Kidney epithelial cell (primary cell): Measurements from ENCODE around the gene ZDHHC14. TPM values are rescaled to one million over a fixed set of nuclear protein-coding genes. Genes with fewer than 3 reads are reported as not detected.

Experiments
- DNase-seq: peaks from one replicate; pipeline ENCODE4 v3.0.0-alpha.2; 2010; ENCODE audit warnings: low read depth
- H3K27me3 ChIP-seq: 2 replicates; pipeline ENCODE4 v1.6.0; 2011; ENCODE audit warnings: low read length; ENCODE audit not compliant: control insufficient read depth, insufficient read depth
- H3K36me3 ChIP-seq: 2 replicates; pipeline ENCODE4 v1.5.1; 2011; ENCODE audit warnings: low read length; ENCODE audit not compliant: control insufficient read depth, insufficient read depth
- H3K4me3 ChIP-seq: 2 replicates; pipeline ENCODE4 v1.5.1; 2011; ENCODE audit warnings: low read depth, mild to moderate bottlenecking, control low read depth, low read length
- CTCF ChIP-seq: IDR thresholded peaks from 2 replicates; pipeline ENCODE4 v1.5.1; 2011; ENCODE audit warnings: mild to moderate bottlenecking, moderate library complexity, low read length, control low read depth, inconsistent platforms; ENCODE audit not compliant: insufficient read depth, poor library complexity, severe bottlenecking
- total RNA-seq: library from RNA; depleted of rRNA; stranded (reverse); fragments of >200 nt; gene quantifications from 2 replicates; pipeline ENCODE4 v1.2.3, GENCODE V29; 2015

The ZDHHC14 gene
- total RNA-seq, 1 donor from 2014 or later = 9.7 TPM

- no peak for DNase-seq
Observed at GRCh38 chr6:157600807-157601206, 219.8 kb downstream of the ZDHHC14 start.

GRCh38 chr6:157602521-157603295 lies 221.7 kb downstream of the ZDHHC14 start:
- Histone ChIP-seq H3K4me3 (no peak overlapping the region), H3K36me3 (no peaks in the 10 kb centered on the region), H3K27me3 (no peaks in the 10 kb centered on the region)
- TF ChIP-seq CTCF = no peak
- DNase-seq = no peak

More at GRCh38 chr6:157600807-157601206, 219.8 kb downstream of the ZDHHC14 start:
- no peaks in the 10 kb centered on the region for H3K36me3 ChIP-seq
- no peaks in the 10 kb centered on the region for H3K27me3 ChIP-seq
- H3K4me3 ChIP-seq = no peak overlapping the region
- TF ChIP-seq CTCF = no peak

GRCh38 chr6:157603314-157603940 lies 222.4 kb downstream of the ZDHHC14 start:
- no peak for DNase-seq
- no peaks in the 10 kb centered on the region for H3K36me3 ChIP-seq
- no peak for TF ChIP-seq CTCF
- no peak overlapping the region for H3K4me3 ChIP-seq
- H3K27me3 ChIP-seq = no peaks in the 10 kb centered on the region

GRCh38 chr6:157603971-157604370 lies 223.0 kb downstream of the ZDHHC14 start:
- DNase-seq = no peak
- no peak for TF ChIP-seq CTCF
- Histone ChIP-seq H3K27me3 (no peaks in the 10 kb centered on the region), H3K36me3 (no peaks in the 10 kb centered on the region), H3K4me3 (no peak overlapping the region)

- Histone ChIP-seq H3K4me3 (no peak overlapping the region), H3K36me3 (no peaks in the 10 kb centered on the region), H3K27me3 (no peaks in the 10 kb centered on the region)
- no peak for DNase-seq
- TF ChIP-seq CTCF = no peak
Observed at GRCh38 chr6:157604816-157605215, 223.8 kb downstream of the ZDHHC14 start.
